HG03108 (cell line): ENCODE measurements around the gene VPS37C.
"Not testable (repeated sequence)": the region's sequence is repeated elsewhere in the genome, so short reads cannot be mapped to it uniquely, and the experiment has no call there.

ENCODE experiments used
- ATAC-seq: cut with Tn5 transposase; IDR thresholded peaks from one replicate; pipeline ENCODE4 v1.9.1; 2021; ENCODE audit warnings: moderate library complexity; ENCODE audit not compliant: unreplicated experiment

Gene VPS37C

DNA sequence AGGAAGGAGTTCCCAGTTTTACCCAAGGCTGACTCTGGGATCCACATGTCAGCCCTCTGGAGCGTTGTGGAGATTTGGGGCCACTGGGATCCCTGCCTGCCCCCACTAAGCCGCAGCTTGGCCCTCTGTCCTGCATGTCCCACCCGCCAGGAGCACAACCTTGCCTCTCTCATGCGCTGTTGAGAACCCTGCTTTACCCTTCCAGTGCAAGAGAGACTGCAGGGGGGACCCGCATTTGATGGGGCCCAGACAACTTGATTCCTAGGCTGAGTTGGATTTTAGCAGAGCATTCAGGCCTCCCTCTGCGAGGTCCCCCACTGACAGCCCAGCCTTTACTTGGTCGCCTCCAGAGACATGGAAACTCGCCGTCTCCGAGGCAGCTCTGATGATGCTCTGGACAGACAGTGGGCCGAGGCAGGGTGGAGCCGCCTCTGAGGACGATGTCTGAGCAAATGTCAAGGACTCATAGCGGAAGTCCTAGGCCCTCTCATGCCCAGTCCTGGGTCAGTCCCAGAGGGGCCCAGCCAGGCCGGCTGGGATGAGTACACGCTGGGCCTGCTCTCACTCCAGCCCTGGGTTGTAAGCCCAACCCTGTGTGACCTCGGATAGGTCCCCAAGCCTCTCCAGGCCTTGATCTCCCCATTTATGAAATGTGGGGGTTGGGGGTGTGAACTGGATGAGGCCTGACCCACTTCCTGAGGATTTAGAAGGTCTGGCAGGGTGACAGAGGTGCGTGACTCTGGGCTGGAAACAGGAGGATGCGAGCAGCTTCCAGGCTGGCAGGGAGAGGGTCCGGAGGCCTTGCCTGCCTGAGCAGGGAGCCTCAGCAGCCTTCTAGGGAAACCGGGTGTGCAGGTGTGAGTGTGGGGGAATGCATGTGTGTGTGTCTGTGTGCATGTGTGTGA is 58.3 kb downstream of the VPS37C start:
- no peak for ATAC-seq

DNA sequence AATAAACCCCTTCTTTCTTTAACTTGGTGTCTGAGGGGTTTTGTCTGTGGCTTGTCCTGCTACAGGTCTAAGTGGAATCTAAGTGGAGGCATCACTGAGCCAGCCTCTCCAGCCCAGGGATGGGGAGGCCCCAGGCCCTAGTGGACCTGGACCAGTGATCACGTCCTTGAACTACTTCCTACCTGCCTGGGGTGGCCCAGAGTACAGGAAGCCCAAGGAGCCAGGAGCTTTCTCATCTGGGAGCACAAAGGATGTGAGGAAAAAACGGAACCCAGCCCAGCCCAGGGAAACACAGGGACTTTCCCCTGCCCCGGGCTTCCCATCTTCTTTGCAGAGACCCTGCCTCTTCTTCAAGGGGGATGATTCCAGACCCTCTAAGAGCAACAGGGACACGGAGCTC is 62.4 kb downstream of the VPS37C start:
- ATAC-seq, result no peak

DNA sequence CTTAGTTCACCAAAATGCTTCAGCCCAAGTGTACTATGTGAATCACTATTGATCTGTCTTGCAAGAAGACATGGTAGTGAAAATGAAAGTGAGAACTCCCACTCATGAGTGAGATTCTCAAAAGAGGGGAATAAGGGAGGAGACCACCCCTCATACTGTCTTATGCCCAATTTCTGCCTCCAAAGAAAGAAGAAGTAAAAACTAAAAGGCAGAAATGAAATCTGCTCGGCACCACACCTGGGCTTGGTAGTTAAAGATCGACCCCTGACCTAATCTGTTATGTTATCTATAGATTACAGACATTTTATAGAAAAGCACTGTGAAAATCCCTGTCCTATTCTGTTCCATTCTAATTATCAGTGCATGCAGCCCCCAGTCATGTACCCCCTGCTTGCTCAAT is 63.0 kb downstream of the VPS37C start:
- ATAC-seq, result not testable (repeated sequence)

DNA sequence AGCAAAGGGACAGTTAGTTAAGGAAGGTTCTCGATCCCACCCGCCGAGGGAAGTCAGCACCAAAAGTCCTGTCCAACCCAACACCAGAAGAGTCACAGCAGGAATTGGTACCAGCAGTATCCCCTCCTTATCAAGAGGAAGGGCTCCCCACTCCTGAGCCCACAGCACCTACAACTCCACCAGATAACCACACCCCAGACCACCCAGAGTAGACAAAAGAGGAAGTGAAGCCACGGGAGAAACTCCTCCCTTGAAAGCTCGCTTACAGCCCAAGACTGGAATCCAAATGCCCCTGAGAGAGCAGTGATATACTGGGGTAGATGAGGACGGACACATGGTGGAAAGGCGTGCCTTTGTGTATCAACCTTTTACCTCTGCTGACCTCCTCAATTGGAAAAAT is 66.2 kb downstream of the VPS37C start:
- no peak for ATAC-seq

DNA sequence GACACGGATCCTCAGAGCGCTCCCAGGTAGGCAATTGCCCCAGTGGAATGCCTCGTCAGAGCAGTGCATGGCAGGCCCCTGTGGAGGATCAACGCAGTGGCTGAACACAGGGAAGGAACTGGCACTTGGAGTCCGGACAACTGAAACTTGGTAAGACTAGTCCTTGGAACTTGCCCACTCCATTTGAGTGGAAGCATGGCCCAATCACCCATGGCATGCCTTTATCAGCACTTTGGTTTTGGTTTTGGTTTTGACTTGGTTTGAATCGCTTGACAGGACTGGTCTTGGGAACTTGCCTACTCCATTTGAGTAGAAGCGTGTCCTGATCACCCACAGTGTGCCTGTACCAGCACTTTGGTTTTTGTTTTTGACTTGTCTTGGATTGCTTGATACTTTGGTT is 67.1 kb downstream of the VPS37C start:
- not testable (repeated sequence) for ATAC-seq

DNA sequence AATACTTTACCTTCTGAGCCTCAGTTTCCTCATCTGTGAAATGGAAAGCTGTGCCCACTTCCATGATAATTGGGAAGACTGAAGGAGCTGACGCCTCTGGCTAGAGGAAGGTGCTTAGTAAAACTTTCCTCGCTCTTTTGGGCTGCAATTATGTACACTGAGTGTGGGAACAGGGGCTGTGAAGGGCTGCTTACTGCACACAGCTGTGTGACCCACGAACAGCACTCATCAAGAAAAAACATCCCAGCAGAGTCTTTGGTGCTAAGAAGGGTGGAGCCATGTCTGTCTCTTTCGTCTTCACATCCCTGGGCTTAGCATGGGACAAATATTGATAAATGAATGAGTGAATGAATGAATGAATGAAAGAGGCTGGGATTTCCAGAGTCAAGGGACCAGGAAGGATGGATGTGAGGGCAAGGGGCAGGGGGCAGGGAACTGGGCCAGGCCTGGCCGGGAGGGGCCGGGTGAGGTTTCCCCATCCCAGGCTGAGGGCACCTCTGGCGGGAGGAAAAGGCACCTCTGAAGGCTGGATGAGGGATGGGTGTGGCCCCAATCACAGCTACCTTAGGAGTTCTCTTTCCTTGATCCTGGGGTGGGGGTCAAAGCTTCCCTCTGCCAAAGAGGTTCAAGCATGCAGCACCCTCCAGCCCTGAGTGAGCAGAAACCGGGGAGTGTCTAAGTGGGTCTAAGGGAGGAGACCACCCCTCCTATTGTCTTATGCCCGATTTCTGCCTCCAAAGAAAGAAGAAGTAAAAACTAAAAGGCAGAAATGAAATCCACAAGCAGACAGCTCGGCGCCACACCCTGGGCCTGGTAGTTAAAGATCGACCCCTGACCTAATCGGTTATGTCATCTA is 68.1 kb downstream of the VPS37C start:
- no peak for ATAC-seq

DNA sequence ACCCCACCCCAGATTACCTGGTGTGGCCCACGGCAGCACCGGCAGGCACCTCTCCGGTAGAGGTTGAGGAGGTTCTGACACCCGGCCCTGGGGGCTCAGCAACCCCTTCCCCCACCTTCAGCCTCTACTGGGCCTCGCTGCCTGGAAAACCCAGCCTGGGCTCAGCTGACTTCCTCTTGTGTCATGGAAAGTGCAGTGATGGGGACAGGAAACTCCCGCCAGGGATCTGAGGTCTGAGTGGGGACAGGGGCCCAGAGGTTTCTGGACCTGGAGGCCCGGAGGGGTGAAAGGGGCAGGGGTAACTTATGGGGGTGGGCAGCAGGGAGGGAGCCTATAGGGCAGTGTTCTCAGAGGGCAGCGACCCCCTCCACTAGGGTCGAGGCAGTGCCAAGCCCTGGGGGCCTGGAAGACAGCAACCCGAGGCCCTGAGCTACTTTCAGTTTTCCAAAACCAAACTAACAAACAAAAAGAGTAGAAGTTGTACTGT is 68.9 kb downstream of the VPS37C start:
- peak; percentile 72 for ATAC-seq

DNA sequence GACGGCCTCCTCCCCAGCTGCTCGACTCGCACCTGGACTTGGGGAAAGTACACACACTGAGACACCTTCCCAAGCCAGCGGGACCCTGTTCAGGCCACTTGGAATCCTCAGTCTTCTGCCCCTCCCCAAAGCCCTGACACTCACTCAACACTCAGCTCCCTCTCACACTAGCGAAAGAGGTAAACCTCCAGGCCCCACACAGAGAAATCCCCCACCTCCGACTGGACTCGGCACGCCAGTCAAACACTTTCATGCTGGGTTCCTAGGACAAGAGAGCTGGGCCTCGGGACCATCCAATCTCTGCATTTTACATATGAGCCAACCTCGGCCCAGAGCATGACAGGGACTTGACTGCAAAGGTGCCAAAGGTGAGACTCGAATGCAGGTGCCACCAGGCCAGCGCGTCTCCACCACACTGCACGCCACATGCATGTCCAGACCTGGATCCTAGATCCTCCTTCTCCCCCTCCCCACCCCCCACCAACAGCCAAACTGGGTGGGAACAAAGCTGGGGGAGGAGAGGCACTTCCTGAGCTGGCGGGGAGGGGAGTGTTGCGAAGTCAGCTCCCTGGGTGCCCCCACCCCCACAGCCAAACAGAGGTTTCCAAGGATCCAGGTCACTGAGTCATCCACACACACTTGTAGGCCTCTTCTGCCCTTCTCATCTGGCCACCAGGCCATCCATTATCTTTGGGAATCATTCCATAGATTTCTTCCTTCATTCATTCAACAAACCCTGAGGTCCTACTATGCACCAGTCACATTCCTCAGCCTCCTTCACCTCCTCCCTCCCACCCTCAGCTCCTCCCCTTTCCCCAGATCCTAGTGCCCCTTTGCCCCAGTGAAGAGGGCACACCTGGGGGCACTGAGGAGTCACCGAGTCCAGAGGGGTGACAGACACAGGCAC is 69.6 kb downstream of the VPS37C start:
- no peak for ATAC-seq

DNA sequence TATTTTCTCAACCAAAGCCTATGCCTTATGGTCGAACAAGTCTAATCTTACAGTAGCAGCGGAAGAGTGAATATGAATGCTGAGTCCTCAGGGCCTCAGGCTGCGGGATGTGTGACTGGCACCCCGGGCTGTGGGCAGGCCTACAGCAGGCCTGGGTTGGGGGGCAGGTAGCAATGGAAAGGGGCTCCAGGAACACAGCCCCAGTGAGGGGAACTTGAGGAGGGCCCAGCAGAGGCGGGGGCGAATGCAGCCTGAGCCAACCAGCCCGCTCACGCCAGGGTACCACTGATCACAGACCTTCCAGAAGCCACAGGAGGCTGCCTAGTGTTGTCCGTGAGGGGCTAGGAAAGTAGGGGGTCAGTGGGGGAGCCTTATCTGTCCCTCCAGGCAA is 70.2 kb downstream of the VPS37C start:
- ATAC-seq, result no peak

DNA sequence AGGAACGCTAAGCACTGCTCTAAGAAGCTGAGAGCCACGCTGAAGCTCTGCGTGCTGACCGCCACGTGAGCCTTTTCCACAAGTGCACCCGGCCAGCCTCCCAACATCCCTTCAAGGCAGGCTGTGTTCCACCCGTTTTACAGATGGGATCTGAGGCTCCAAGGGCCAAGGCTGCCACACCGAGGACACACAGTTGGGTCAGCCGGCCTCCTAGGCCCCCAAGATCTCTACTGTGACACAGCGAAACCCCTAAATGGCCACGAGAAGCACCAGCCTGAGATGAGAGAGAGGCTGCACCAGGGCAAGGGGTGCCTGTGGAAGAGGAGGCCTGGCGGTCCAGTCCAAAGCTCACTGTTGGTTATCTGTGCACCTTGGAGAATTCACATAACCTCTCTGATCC is 70.7 kb downstream of the VPS37C start:
- no peak for ATAC-seq

DNA sequence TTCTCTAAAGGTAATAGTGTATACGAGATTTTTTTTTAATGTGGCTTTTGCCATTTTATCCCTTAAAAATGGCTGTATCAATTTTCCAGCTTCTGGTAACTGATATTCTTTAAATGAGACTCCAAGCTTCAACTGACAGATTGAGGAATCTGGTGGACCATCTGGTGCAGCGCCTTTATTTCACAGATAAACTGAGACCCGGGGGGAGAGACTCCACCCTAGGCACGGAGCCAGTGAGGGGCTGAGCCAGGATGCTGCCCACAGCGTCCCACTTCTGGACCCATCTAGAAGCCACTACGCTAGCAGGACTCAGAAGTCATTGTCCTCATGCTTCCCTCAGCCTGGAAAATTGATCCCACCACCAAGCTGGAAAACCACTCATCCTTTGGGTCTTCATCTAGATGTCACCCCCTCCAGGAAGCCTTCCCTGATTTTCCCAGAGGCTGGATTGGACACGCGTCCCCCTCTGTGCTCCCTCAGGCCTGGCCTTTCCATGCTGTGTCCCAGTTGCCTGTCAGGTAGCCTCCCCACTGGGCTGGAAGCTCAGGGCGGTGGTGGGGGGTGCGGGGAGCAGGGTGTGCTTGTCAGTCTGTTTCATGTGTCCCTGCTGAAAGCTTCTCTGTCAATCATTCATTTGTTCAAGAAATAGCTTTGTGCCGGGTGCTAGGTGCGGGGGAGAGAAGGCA is 71.3 kb downstream of the VPS37C start:
- ATAC-seq, result no peak

DNA sequence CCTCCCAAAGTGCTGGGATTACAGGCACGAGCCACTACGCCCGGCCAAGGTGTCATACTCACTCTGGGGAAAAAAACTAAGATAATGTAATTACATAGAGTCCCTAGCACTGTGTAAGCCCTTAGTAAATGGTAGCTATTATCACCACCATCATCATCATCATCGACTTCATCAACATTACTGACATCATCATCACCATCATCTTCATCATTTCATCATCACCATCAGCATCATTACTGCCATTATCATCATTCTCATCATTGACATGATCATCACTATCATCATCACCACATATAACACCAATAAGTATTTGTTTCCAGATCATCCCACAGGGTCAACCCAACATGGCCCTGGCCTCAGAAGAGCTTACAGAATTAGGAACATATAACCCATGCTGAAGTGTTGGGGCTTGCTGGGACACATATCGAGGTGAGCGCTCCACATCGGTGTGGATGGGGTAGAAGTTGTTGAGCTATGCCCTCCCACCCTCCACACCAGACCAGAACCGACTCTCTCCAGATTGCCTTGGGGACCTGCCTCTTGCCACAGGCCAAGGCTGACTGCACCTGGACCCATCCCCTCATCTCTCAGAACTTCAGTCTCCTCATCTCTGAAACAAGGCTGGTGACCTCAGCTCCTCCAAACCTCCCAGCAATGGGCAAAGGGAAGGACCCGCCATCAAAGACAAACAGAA is 73.7 kb downstream of the VPS37C start:
- no peak for ATAC-seq

DNA sequence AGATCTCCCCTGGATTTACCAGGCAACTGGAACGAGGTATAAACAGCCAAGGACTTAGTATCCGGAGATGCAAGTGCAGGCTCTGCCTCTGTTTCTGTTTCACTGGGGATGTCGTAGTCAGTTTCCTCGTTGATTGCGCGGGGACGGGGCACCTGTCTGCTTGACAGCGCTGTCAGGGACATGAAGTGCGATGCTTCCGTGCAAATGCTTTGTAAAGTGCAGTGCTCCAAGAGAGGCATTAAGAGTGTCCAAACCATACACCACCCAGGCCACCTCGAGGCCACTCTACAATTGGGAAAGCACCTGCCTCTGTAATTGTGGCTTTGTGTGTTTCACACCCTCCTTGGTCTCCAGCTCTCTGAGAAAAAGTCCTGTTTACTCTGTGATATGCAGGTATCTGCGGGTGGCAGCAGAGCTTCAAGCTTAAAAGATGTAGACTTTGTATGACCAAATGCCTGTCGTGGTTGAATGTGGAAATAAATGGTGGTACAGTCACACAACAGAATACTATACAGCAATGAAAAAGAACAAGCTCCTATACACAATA is 77.6 kb downstream of the VPS37C start:
- ATAC-seq, result no peak

DNA sequence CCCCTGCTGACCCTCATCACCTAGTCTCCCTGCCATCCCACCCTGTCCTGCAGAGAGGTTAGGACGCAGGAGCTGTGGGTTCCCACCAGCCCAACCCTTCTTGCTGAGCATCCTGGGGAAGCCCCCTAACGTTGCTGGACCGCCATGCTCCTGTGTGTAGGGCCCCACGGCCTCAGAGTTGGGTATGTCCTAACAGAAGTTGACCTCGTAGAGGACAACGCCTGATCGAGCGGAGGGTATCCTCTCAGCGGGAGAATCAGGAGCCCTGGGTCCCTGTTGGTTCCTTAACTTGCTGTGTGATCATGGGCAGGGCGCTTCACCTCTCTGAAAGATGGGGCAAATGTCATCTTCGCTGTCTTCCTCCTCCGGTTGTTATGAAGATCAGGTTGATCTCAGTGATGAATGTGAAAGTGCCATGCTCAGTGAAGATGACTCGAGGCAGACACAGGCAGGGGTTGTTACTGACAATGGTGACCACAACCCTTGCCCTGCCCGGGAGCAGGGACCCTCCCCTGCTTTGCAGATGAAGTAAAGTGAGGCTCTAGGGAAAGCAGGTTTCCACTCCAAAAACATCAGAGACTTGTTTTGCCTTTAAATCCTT is 78.2 kb downstream of the VPS37C start:
- ATAC-seq, result no peak

DNA sequence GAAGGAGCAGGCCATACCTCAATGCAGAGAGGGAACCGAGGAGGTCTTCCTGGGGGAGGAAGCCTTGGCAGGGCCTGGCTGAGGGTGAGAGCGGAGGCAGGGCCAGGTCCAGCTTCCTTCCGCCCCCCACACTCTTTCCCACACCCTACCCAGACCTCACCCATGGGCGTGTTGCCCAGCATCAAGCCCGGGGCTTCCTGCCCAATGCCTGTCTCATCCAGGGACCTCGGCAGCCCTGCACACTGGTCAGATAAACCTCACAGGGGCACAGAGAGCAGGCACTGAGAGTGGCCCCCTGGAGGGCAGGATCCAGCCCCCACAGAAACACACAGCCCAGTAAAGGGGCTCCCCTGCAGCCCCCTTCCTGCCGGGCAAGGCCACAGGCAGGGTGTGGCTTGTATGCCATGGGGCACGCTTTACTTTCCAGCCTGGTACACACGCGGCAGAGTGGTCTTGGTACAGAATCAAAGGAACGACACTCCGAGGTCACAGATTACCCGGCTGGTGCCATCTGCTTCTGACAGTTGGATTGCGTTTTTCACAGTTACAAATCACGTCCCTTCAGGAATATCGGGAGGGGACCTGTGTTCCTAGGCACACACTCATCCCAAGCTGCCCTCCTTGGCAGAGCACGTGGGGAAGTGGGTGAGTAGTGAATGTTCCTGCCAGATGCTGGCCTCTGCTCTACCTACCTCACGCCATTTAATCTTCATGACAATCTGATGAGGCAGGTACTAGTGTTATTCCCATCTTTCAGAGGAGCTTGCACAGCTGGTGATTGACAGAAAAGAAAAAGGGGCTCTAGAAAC is 79.0 kb downstream of the VPS37C start:
- no peak for ATAC-seq

DNA sequence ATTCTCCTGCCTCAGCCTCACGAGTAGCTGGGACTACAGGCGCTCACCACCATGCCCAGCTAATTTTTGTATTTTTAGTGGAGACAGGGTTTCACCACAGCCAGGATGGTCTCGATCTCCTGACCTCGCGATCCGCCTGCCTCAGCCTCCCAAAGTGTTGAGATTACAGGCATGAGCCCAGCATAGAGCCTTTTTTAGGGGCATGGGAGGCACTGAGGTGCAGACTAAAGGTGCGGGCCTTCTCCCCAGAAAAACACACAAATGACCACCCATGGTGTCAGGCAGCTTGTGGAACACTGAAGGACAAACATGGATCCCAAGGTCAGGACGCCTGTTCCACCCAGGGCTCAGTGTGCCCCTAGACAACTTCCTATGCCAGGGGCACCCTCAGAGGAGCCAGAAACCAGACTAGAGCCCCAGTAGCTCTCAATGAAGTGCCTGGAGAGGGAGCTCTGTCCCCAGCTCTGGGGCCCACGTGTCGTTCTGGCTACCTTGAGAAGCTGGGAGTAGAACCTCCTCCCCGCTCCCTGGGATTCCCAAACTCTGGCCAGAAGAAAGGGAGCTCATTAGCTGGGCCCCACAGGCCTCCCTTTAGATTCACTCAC is 80.1 kb downstream of the VPS37C start:
- no peak for ATAC-seq

DNA sequence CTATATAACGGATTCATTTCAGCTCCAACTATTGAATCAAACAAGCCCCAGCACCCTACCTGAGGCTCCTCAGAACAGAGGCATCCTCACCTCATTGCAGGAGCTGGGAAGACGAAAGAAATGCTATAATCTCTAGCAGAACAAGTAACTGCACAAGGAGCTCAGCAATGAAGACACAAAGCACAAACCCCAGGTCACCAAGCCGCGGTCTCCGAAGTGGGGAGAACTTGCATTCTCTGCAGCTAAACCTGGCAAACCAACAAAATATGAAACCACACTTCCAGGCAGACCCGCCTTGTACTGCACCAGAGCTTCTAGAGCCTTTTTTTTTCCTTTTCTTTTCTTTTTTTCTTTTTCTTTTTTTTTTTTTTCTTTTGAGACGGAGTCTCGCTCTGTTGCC is 80.7 kb downstream of the VPS37C start:
- ATAC-seq, result no peak
